NCI-H2196 (cell line): Measurements from ENCODE around the gene SLC5A2.
"Not testable (repeated sequence)": the region's sequence is repeated elsewhere in the genome, so short reads cannot be mapped to it uniquely, and the experiment has no call there.

Experiments used
- DNase-seq: peaks from one replicate; lab custom pipeline; 2025; ENCODE audit not compliant: unreplicated experiment; lab: John Stamatoyannopoulos, UW

Gene SLC5A2

GRCh38 chr16:31483081-31483480 lies at the start of gene SLC5A2:
SLC5A2 (plus strand) TSS chr16:31483123; CDS start chr16:31483137, 14 bp downstream.
- DNase-seq = no peak

- DNase-seq = no peak
Observed at GRCh38 chr16:31435341-31436220, 47.3 kb upstream of the SLC5A2 start.

- DNase-seq = no peak
Observed at GRCh38 chr16:31436221-31437045, 46.5 kb upstream of the SLC5A2 start.

- DNase-seq = no peak
Observed at GRCh38 chr16:31438414-31438813, 44.5 kb upstream of the SLC5A2 start.

- not testable (repeated sequence) for DNase-seq
Observed at GRCh38 chr16:31439023-31439422, 43.9 kb upstream of the SLC5A2 start.

GRCh38 chr16:31439519-31439918 lies 43.4 kb upstream of the SLC5A2 start:
- no peak for DNase-seq

GRCh38 chr16:31440516-31441184 lies 42.3 kb upstream of the SLC5A2 start:
- DNase-seq = no peak

GRCh38 chr16:31441956-31442355 lies 41.0 kb upstream of the SLC5A2 start:
- no peak for DNase-seq

GRCh38 chr16:31445931-31446330 lies 37.0 kb upstream of the SLC5A2 start:
- not testable (repeated sequence) for DNase-seq

GRCh38 chr16:31451201-31451600 lies 31.7 kb upstream of the SLC5A2 start:
- DNase-seq = no peak

GRCh38 chr16:31451681-31452351 lies 31.1 kb upstream of the SLC5A2 start:
- peak; percentile 69 for DNase-seq

- DNase-seq = no peak
Observed at GRCh38 chr16:31452631-31453106, 30.3 kb upstream of the SLC5A2 start.

GRCh38 chr16:31453255-31454204 lies 29.4 kb upstream of the SLC5A2 start:
- no peak for DNase-seq

GRCh38 chr16:31455601-31456314 lies 27.2 kb upstream of the SLC5A2 start:
- DNase-seq = no peak

GRCh38 chr16:31456988-31457360 lies 25.9 kb upstream of the SLC5A2 start:
- no peak for DNase-seq

- DNase-seq = peak; percentile 48
Observed at GRCh38 chr16:31458073-31458843, 24.7 kb upstream of the SLC5A2 start.

GRCh38 chr16:31458844-31459686 lies 23.9 kb upstream of the SLC5A2 start, which contains the start of gene ARMC5:
ARMC5 (plus strand) TSS chr16:31459501; CDS start chr16:31459525, 24 bp downstream.
- peak; percentile 97 for DNase-seq
